Kidney epithelial cell (primary cell): ENCODE results near the gene COBL. TPM values are rescaled to one million over a fixed set of nuclear protein-coding genes. Genes with fewer than 3 reads are reported as not detected.

Experiments
- DNase-seq: peaks from one replicate; pipeline ENCODE4 v3.0.0-alpha.2; 2010; ENCODE audit warnings: low read depth
- H3K27me3 ChIP-seq: 2 replicates; pipeline ENCODE4 v1.6.0; 2011; ENCODE audit warnings: low read length; ENCODE audit not compliant: control insufficient read depth, insufficient read depth
- H3K36me3 ChIP-seq: 2 replicates; pipeline ENCODE4 v1.5.1; 2011; ENCODE audit warnings: low read length; ENCODE audit not compliant: control insufficient read depth, insufficient read depth
- H3K4me3 ChIP-seq: 2 replicates; pipeline ENCODE4 v1.5.1; 2011; ENCODE audit warnings: low read depth, mild to moderate bottlenecking, control low read depth, low read length
- CTCF ChIP-seq: IDR thresholded peaks from 2 replicates; pipeline ENCODE4 v1.5.1; 2011; ENCODE audit warnings: mild to moderate bottlenecking, moderate library complexity, low read length, control low read depth, inconsistent platforms; ENCODE audit not compliant: insufficient read depth, poor library complexity, severe bottlenecking
- total RNA-seq: library from RNA; depleted of rRNA; stranded (reverse); fragments of >200 nt; gene quantifications from 2 replicates; pipeline ENCODE4 v1.2.3, GENCODE V29; 2015

COBL gene
- total RNA-seq, 1 donor from 2014 or later, result 7.1 TPM

- H3K36me3 ChIP-seq, result no peaks in the 10 kb centered on the region
- no peak overlapping the region for H3K4me3 ChIP-seq
- no peaks in the 10 kb centered on the region for H3K27me3 ChIP-seq
- DNase-seq, result no peak
- no peak for TF ChIP-seq CTCF
Measured at GRCh38 chr7:51031791-51032515, 284.7 kb downstream of the COBL start.

- no peak for DNase-seq
- Histone ChIP-seq H3K4me3 (no peak overlapping the region), H3K27me3 (no peaks in the 10 kb centered on the region), H3K36me3 (no peaks in the 10 kb centered on the region)
- no peak for TF ChIP-seq CTCF
Measured at GRCh38 chr7:51031216-51031615, 285.4 kb downstream of the COBL start.

DNA sequence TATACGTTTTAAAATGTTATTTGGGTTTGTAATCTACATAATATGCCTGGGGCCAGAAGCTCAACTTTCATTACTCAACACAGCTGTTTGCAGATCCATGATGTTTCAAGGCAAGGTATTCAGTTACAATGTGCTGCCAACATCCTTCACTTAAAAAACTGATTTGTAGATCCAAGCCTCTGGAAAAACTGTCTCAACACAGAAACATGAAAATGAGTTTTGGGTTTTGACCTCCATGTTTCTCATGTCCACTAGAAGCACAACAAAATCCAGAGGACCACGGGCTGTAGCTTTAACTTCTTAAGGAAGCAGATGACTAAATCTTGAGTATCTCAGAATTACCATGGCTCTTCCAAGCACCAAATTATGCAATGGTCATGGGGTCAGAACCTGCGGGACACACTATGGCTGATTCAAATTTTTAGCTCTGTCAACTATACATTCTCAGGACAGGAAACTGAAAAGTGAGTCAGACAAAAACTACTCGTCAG is 286.9 kb downstream of the COBL start:
- Histone ChIP-seq H3K36me3 (no peaks in the 10 kb centered on the region), H3K4me3 (no peak overlapping the region), H3K27me3 (no peaks in the 10 kb centered on the region)
- DNase-seq, result no peak
- no peak for TF ChIP-seq CTCF

- TF ChIP-seq CTCF, result no peak
- H3K27me3 ChIP-seq, result no peaks in the 10 kb centered on the region
- DNase-seq, result no peak
- H3K36me3 ChIP-seq, result no peaks in the 10 kb centered on the region
- H3K4me3 ChIP-seq, result no peak overlapping the region
Measured at GRCh38 chr7:51029131-51029530, 287.5 kb downstream of the COBL start.

DNA sequence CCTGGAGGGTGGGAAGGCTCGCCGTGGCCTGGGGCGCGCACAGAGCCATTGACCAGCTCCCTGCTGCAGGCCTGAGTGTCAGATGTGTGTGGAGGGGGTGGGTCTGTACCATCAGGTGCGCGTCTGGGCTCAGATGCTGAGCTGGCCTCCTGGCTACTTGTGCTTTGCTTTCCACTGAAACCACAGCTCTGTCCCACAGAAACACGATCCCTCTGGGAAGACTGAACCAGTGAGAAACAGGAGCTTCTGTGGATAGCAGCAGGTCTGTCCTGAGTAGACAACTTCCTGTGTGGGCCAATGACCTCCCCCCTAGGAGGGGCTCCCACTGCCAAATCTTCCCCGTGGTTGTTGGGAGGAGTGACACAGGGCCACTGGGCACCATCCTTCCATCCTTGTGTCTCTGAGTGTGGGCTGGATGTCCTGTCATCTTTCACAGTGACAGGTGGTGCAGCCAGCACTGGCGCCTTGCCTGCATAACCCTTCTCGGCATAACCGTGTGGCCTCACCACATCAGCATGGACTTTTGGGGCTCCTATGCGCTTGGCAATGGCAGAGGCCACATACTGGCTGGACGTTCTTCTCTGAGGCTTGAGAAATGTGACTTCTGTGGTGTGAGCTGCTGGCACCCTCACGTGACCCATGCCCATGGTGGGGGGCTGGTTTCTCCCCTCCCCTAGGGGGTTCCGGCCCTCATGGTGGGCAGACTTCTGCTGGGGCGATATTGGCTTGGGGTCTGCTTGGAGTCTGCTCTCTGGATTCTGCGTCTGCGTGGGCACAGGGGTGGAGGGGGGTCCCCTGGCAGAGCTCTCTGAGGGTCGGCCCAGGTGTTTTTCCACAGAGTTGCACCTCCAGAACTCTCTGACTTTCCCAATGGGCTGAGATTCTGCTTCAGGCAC is 288.4 kb downstream of the COBL start:
- H3K27me3 ChIP-seq, result no peaks in the 10 kb centered on the region
- TF ChIP-seq CTCF, result no peak
- no peaks in the 10 kb centered on the region for H3K36me3 ChIP-seq
- DNase-seq, result no peak
- no peak overlapping the region for H3K4me3 ChIP-seq
